Activated CD8-positive, alpha-beta memory T cell treated with anti-CD3 and anti-CD28 coated beads, Interleukin-2, amount 50 U/mL, for 4 hours (primary cell): ENCODE data around the gene ITGA8.
"Not testable (repeated sequence)": the region's sequence is repeated elsewhere in the genome, so short reads cannot be mapped to it uniquely, and the experiment has no call there.

Source experiments
- DNase-seq: peaks from one replicate; pipeline ENCODE4 v3.0.0-alpha.2; 2020

The ITGA8 gene

DNA sequence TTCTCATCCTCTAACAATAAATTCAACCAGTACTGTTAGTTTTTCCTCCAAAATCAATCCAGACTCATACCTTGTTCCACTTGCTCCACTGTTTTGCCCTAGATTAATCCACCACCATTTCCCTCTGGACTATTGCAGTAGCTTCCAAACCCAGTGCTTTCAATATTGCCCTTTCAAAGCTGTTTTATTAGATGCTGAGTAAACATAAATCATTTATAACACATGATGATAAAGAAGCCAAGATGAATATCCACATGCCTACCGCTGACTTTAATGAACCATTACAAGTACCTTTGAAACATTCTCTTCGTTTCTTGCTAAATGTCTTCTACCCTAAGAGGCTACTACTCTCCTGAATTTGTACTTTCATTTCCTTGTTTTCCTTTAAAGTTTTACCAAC lies 174.5 kb downstream of the ITGA8 start:
- DNase-seq: no peak

DNA sequence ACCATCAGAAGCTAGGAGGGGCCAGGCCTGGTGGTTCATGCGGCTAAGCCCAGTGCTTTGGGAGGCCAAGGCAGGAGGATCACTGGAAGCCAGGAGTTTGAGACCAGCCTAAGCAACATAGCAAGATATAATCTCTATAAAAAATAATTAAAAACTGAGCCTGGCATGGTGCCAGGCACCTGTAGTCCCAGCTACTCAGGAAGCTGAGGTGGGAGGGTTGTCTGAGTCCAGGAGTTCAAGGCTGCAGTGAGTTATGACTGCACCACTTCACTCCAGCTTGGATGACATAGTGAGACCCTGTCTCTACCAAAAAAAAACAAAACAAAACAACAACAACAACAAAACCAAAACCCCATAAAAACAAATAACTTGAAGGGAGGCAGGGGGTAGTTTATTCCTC lies 175.7 kb downstream of the ITGA8 start:
- DNase-seq: no peak

DNA sequence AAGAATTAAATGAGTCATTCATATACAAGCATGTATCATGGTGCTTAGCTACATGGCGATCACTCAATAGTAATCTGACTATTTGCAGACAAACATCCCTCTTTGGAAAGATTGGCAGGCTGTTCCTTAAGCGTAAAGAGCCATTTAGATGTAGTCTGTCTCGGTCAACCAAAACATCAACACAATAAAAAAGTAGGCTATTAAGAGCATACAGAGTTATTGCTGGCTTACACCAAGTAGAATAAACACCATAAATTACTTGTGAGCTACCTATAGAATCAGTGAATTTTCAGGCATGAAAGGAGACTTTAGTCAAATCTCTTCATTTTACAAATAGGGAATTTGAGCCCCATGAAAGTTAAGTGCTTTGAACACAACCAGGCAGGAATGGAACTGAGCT lies 176.9 kb downstream of the ITGA8 start:
- DNase-seq: no peak

DNA sequence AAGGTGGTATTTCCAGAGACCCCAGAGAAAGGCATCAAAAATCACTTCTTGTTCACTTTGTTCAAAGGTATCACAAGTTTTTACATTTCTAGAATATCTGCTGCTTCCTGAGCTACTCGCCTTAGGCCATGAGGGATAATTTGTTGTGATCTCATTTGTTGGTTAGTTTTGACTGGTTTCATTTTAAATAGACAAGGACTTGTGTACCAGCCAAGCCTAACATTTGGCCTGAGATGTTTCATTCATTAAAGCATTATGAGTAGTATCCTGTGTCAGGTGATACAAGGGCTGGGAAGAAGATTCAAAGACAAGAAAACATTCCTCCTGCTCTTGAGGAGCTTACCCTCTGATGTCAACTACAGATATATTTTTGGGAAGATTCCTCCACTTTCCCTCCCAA lies 178.3 kb downstream of the ITGA8 start:
- no peak for DNase-seq

DNA sequence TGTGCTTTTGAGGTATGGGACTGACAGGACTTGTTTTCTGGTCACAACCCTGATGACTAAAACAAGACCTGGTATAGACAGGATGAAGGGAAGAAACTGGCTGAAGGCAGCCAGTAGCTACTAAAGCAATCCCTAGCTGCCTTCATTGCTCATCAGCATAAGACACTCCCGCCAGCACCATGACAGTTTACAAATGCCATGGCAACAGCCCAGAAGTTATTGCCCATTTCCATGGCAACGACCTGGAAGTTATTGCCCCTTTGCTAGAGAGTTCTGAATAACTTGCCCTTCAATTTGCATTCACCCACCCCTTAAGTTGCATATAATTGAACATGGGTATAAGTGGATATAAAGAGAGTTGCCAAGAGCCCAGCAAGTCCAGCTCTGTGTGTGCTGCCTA lies 179.0 kb downstream of the ITGA8 start:
- DNase-seq: no peak

DNA sequence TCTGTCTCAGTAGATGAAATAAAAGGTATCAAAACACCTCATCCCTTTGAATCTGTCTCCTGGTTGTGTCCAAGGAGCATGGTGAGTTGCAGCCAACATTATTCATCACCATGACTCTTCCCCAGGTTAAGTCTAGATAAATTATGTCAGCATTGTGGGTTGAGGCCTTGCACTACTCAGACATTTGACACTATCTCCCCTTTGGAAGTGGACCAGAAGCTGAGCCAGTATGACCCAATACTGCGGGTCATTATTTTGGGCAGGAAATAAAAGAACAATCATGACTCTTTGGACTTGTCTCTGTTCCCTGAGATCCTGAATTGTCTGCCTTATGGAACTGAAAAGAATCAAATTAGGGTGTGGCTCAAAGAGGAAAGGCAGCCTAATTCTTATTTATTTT lies 180.5 kb downstream of the ITGA8 start:
- no peak for DNase-seq

DNA sequence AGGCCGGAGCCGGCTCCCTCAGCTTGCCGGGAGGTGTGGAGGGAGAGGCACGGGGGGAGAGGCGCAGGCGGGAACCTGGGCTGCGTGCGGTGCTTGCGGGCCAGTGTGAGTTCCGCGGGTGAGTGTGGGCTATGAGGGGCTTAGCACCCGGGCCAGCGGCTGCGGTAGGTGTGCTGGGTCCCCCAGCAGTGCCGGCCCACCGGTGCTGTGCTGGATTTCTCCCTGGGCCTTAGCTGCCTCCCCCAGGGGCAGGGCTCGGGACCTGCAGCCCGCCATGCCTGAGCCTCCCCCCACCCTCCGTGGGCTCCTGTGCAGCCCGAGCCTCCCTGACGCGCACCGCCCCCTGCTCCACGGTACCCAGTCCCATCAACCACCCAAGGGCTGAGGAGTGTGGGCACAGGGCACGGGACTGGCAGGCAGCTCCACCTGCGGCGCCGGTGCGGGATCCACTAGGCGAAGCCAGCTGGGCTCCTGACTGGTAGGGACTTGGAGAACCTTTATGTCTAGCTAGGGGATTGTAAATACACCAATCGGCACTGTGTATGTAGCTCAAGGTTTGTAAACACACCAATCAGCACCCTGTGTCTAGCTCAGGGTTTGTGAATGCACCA lies 184.7 kb downstream of the ITGA8 start:
- DNase-seq: not testable (repeated sequence)

DNA sequence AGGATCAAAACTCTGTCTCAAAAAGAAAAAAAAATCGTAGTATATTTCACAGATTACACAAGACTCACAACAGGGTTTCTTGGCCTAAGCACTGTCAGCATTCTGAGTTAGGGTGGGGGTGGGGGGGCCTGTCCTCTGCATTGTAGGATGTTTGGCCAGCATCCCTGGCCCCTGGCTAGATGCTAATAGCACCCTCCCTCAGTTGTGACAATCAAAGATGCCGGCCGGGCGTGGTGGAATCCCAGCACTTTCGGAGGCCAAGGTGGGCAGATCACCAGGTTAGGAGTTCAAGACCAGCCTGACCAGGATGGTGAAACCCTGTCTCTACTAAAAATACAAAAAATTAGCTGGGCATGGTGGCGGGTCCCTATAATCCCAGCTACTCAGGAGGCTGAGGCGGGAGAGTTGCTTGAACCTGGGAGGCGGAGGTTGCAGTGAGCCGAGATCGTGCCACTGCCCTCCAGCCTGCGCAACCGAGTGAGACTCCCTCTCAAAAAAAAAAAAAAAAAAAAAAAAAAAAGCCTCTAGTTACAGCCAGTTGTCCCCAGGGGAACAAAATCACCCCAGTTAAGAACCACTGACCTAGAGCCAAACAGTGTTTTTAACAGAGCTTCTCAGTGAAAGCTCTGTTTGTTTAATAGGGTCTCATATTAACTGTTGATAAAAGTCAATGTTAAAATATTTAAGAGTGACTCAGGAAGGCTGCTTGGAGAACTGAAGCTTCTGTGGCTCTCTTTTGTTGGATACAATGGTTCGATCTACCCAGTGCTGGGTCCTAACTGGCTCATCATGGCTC lies 187.6 kb downstream of the ITGA8 start:
- DNase-seq: no peak

DNA sequence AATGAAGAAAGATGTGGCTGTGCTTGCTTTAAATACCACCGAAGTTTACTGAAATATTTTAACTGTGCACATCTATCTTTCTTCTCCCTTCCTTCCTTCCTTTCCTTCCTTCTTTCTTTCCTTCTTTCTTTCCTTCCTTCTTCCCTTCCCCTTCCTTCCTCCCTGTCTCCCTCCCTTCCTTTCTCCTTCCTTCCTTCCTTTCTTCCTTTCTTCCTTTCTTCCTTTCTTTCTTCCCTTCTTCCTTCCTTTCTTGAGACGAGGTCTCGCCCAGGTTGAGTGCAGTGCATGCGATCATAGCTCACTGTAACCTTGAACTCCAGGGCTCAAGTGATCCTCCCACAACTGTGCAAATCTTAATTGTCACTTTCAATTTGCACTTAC lies 190.9 kb downstream of the ITGA8 start:
- DNase-seq: no peak

DNA sequence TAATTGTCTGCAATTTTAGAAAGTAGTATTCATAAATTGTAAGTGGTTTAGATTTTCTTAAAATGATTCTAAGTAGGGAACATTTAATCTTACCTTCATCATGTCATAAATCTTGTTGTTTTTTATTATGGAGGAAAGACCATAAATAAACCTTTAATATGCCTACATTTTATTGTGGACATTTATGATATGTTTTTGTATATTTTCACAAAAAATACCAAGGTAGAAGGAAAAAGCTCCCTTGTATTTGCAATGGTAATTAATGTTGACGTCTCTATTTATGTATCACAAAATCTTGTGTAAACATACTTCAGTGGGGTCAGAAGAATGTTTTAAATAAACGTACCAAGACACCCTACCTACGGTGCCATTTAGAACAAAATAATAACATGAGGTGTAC lies 193.0 kb downstream of the ITGA8 start:
- no peak for DNase-seq

DNA sequence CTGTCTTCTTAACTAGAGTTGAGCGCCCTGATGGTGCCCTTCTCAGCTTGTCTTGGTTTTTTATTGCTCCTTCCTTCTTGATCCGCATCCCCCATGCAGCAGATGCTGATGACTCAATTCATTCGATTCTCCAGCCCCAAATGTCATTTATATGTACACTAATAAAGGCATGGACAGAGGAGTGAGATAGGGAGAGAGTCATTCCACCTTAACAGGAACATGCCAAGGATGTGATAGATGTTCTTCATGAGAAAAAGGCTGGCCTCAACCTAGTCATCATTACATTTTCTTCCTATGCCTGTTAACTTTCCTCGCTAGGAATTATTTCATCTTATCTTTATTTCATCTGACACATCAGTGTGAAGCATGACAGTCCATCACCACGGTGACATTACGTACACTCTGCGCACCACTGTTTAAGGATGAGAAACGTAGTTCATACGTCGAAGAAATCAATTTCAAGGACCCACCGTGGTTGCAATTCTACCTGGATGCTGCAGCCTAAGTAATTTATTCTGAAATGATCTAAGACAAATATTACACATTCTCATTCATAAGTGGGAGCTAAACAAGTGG lies 198.3 kb downstream of the ITGA8 start:
- DNase-seq: no peak

DNA sequence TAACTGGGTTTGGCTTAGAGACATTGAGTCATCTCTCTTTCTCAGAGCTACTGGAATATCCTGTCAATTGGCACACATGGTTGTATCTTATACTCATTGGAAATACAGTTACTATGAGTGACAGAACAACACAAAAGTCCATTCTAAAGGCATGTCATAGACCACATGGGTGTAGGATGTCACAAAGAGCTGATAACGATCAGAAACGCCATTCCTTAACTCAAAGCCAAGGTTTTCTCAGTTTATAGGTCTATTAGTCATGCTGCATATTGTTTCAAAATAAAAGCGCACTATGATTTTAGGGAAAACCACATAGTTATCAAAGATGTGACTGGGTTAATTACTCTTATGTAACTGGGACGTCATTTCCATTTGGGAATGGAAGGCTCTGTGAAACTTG lies 201.5 kb downstream of the ITGA8 start:
- DNase-seq: no peak

DNA sequence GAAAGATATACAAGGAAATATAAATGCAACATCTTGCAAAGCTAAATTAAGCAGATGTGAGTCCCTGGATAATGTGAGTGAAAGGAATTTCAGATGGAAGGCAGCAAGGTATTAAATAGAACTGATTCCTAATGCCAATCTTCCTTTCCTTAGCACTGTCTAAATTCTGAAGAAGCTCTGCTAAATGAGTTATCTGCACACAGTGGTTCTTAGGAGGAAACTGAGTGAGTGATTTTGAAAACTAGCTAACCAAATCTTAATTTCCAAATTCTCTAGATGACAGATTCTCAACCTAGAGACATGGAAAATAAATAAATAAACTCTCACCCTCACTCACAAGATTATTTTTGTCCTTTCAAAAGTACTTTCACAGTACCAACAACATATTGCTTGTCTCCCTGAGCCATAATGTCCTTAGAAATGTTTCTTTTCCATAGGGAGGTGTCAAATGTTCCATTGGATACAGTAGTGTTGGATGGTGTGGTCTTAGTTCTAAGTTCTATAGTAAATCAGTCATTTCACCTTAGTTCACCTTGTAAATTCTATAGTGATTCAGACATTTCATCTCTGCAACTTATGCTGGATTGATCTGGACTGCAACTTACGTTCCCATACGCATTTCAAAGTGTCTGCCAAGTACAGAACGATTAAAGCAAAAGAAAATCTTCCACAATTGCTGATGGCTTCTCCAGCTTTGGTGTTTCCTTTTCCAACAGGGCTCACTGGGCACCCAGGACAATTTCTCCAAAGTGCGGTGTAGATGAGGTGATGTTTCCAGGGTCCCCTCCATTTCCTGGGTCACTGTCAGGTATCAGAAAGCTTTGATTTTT lies 203.3 kb downstream of the ITGA8 start:
- DNase-seq: no peak

DNA sequence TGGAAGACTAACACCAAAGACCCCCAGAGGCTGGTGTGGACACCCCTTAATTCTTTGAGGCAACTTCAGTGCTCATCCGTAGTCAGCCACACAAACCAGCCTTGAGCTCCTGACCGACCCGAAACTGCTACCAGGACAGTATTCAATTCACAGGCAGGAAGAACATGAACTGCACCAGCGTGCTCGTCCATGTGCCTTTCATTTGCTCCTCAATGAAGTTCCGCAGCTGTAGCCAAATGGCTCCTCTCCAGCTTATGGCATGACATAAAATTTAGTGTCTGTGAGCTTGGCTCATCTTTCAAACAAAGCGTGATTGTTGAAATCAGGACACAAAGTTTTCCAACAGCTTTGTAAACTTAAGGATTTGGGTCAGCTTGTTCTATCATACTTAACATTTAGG lies 204.5 kb downstream of the ITGA8 start:
- DNase-seq: no peak

DNA sequence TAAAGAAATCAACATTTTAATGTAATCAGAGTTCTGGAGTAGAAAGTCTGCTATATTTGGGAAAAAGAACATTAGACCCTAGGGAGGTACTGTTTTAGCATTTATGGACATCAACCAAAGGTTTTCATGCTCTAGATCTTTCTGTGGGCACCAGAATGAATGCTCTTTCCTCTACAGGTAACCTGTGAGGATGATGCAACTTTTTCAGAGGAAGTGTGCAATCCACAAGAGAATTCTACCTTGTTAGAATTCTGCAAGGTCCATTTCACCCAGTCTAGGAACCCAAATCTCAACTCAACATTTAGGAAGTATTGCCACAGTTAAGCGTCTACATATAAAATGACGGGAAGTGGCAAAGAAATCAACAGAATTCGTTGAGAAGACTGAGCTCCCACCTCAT lies 208.8 kb downstream of the ITGA8 start:
- DNase-seq: no peak

DNA sequence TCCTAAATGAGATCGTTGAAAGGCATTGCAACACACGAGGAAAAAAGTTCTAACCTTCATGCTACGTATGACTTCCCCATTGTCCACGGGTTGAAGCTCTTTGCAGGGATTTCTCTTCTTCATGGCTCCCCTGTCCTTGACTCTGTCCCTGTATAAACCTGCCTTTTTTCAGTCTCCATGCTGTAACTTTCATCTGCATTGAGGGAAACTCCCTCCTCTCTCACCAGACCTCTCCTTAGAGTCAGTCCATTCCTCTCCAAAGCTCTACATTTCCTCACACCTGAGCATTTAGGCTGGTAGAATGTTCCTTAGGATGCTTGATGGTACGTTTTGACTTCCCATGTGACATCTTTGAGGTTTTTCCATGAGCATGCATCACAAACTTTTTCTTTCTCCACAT lies 214.4 kb downstream of the ITGA8 start:
- no peak for DNase-seq

DNA sequence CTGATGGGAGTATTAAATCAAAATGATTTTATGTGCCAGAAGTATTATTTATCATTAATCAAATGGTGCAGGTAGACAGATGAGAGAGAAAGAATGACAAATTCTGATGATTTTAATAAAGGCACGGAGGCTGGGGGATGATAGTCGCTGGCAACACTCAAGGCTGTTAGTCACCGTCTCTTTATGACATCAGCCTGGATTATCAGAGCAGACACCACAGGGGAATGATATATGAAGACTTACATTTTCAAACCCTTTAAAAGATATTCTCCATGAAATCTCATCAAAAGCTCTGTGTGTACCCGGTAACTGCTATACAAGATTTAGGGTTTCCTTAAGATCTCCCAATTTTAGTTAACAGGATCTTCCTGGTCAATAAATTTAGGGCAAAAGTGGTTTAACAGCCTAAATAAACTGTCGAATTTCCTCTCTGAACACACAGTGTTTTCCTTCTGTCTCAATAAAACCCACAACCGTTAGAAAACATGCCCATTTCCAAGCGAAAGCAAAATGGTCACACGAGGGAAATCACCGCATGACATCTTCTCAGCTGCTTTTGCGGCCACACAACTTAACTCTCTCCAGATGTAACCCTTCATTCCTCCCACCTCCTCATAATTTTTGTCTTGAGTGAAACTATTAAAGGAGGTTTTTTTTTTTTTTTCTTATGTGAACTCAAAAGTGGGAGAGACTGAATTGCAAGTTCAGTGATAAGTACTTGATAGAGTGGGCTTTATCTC lies 215.5 kb downstream of the ITGA8 start:
- no peak for DNase-seq

DNA sequence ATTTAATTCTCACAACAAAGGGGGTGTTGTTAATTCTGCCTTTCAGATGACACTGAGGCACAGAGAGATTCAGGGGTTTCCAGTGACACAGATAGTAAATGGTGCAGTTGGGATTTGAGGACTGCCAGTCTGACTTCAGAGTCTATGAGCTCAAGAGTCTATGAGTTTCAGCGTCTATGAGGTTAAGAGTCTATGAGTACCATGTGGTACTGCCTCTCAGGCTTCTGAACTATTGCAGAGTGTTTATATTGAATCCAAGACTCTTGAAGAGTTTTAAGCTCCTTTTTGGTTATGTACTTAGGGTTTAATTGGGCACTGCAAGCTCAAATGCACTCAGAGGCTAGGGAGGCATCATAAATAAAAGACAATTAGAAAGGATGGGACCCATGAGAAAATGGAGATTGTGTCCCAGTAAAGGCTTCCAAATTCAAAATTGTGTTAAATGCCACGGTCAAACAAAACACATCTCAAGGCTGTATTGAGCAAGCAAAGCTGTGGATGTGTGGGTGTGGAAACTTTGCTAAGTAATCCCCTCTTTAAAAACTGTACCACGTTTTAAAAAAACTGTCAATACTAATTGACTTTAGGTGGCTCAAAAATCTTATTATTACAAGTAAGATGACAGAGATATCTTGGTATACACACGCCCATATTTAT lies 224.7 kb downstream of the ITGA8 start:
- no peak for DNase-seq

DNA sequence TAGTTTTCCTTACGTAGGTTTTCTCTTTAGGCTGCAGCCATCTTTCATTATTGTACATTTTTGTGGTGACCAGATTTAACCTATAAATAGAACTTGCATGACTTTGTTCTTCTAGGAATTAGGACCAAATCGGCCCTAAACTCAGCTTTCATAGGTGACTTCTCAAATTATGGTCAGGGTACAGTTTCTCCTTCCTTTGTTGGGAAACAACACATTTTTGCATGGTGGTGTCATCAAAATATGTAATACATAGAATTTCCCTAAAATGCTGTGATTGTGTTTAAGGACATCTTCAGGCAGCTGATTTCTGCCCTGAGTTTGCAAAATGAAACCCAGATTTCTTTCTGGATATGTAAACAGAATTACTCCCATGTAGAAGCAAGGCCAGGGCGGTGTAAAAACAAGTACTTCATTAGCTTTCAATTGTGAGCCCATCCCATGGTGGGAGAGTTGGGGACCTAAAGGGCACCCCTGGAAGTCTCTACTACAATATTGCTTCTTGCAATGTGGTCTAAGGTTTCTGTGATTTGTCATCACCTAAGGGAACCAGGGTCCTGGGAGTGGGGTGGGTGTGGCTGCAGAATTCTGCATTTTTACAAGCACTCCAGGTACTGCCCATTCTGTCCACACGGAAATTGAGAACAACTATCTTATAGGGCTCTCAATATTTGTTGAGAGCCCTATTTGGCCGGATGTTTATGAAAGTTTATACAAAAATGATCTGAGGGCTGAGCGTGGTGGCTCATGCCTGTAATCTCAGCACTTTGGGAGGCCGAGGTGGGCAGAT lies 227.7 kb downstream of the ITGA8 start:
- DNase-seq: no peak

DNA sequence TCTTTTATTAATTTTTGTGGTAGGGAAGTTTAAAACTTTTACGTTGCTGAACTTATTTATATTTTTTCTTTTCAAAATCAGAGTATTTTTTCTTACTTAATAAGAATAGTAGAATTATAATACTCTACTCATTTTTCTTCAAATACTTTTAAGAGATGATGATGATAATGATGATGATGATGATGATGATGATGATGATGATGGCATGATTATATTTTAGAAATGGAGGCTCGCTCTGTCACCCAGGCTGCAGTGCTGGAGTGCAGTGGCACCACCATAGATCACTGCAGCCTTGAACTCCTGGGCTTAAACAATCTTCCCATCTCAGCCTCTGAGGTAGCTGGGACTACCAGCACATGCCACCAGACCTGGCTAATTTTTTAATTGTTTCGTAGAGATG lies 230.3 kb downstream of the ITGA8 start:
- DNase-seq: no peak

DNA sequence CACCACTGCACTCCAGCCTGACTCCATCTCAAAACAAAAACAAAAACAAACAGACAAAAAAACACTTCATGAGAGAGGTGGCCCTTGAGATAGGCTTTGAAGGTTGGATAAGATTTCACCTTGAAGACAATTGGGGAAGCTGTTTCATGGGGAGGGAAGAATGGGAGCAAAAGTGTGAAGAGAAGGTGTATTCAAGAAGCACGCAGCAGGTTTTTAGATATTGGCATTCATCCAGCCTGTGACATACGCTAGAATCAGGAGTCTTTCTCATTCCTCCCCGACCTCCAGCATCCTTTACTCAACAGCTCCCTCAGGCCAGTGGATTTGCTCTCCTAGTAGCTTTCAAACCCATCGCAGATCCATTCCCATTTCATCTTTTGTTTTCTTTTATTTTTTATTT lies 232.3 kb downstream of the ITGA8 start:
- DNase-seq: no peak

DNA sequence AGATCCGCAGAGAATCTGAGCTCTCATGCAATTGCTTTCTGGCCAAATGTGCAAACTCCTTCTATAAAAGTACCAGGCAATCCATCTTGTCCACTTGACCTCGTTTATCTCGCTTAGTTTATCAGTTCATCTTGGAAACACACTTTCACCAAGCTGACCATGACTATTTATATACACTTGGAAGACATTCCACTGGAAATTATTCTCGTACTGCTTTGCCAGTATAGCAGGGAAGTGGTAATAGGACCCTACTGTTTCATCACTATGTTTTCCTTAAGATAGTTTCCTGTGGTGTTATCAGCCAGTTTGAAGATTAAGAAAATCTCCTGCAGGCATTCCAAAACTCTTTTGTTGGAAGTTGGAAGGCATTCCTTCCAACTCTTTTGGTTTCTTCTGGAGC lies 233.3 kb downstream of the ITGA8 start:
- no peak for DNase-seq
